Peyer's patch (tissue), 4 donors: ENCODE data around the gene MYD88.

ENCODE experiments used
- POLR2A ChIP-seq, 2 donors: fragments of 450-650 bp; IDR thresholded peaks; one replicate each; pipeline ENCODE4 v1.5.1; 2017; ENCODE audit warnings: antibody characterized with exemption in 2 of 2, mild to moderate bottlenecking in 2 of 2, moderate library complexity in 2 of 2
- TF ChIP-seq, protein P1 (sequence below), 6 experiments: fragments of 450-650 bp in 4 of 6; fragments of 200-600 bp in 2 of 6; sonication (generic) in 1 of 6; IDR thresholded peaks; one replicate each; pipeline ENCODE4 v1.5.1; 2017 to 2019; ENCODE audit warnings: antibody characterized with exemption in 6 of 6, mild to moderate bottlenecking in 3 of 6, moderate library complexity in 1 of 6

DNA sequence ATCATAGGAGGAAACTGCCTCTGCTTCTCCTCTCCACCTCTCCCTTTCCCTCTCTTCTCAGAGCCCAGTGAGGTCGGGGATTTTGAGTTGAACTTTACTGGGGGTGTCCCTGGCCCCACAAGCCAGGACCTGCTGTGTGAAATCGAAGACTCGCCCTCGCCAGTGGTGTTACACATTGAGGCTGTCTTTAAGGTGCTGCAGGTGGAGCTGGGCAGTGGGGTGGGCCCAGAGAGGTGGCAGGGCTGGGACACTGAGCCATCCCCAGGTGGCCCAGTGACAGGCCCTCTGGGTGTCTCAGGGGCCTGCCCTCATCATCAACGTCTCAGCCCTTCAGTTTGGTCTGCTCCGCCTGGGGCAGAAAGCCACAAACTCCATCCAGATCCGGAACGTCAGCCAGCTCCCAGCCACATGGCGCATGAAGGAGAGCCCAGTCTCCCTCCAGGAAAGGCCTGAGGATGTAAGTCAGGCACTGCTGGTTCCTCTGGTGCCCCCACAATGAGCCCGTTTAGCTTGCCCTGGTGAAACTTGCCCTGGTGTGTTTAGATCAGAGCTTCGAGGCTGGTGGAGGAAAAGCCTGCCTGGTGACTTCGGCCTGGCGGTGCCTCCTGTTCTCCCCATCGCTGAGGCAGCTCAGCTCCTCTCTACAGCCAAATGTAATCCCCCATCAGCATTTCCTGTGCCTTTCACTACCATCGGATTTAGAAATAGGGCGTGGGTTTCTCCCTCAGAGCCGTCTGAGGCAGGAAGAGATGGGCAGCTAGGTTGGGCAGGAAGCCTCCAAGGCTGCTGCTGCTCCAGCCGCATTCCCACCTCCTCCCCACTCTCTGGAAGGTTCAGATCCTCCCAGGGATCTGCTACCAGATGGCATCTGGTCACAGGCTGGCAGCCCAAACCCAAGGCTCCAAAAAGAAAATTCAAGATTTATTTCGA lies 40.8 kb upstream of the MYD88 start:
- TF ChIP-seq, protein P1, sequence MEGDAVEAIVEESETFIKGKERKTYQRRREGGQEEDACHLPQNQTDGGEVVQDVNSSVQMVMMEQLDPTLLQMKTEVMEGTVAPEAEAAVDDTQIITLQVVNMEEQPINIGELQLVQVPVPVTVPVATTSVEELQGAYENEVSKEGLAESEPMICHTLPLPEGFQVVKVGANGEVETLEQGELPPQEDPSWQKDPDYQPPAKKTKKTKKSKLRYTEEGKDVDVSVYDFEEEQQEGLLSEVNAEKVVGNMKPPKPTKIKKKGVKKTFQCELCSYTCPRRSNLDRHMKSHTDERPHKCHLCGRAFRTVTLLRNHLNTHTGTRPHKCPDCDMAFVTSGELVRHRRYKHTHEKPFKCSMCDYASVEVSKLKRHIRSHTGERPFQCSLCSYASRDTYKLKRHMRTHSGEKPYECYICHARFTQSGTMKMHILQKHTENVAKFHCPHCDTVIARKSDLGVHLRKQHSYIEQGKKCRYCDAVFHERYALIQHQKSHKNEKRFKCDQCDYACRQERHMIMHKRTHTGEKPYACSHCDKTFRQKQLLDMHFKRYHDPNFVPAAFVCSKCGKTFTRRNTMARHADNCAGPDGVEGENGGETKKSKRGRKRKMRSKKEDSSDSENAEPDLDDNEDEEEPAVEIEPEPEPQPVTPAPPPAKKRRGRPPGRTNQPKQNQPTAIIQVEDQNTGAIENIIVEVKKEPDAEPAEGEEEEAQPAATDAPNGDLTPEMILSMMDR (IDR thresholded peaks at IDR 0.05) = no peak
- TF ChIP-seq POLR2A (IDR thresholded peaks at IDR 0.05) = no peak
